NB4 (cell line): ENCODE data around the gene CABLES1.

Experiments used
- CTCF ChIP-seq: IDR thresholded peaks from one replicate; pipeline ENCODE4 v1.5.1; 2012; ENCODE audit warnings: low read depth, low read length
- MAX ChIP-seq: IDR thresholded peaks from 2 replicates; pipeline ENCODE4 v1.6.1; 2011; ENCODE audit warnings: low read depth, low read length

GRCh38 chr18:23227726-23228070 lies 92.4 kb downstream of the CABLES1 start:
- TF ChIP-seq CTCF = no peak
- TF ChIP-seq MAX = no peak
